HG02798 (cell line): ENCODE measurements around the gene RELN.
"Not testable (repeated sequence)": the region's sequence is repeated elsewhere in the genome, so short reads cannot be mapped to it uniquely, and the experiment has no call there.

Experiments
- ATAC-seq: cut with Tn5 transposase; IDR thresholded peaks from one replicate; pipeline ENCODE4 v1.9.1; 2021; ENCODE audit warnings: mild to moderate bottlenecking; ENCODE audit not compliant: unreplicated experiment, poor library complexity

Gene RELN

GRCh38 chr7:103796327-103796962 is 193.0 kb downstream of the RELN start:
- no peak for ATAC-seq

- ATAC-seq: no peak
Observed at GRCh38 chr7:103795787-103796186, 193.7 kb downstream of the RELN start.

- no peak for ATAC-seq
Observed at GRCh38 chr7:103795107-103795506, 194.4 kb downstream of the RELN start.

GRCh38 chr7:103794424-103794823 is 195.0 kb downstream of the RELN start:
- ATAC-seq: no peak

GRCh38 chr7:103793614-103794013 is 195.8 kb downstream of the RELN start:
- ATAC-seq: no peak

GRCh38 chr7:103791894-103792293 is 197.6 kb downstream of the RELN start:
- ATAC-seq: no peak

- not testable (repeated sequence) for ATAC-seq
Observed at GRCh38 chr7:103787041-103787440, 202.4 kb downstream of the RELN start.

GRCh38 chr7:103784646-103785286 is 204.7 kb downstream of the RELN start:
- no peak for ATAC-seq

GRCh38 chr7:103781409-103781808 is 208.0 kb downstream of the RELN start:
- no peak for ATAC-seq

- not testable (repeated sequence) for ATAC-seq
Observed at GRCh38 chr7:103780561-103780960, 208.9 kb downstream of the RELN start.

- no peak for ATAC-seq
Observed at GRCh38 chr7:103777440-103777839, 212.0 kb downstream of the RELN start.

- ATAC-seq: no peak
Observed at GRCh38 chr7:103773726-103774125, 215.7 kb downstream of the RELN start.

- no peak for ATAC-seq
Observed at GRCh38 chr7:103772171-103772773, 217.2 kb downstream of the RELN start.

GRCh38 chr7:103771294-103771693 is 218.2 kb downstream of the RELN start:
- ATAC-seq: no peak

GRCh38 chr7:103766660-103767059 is 222.8 kb downstream of the RELN start:
- ATAC-seq: no peak

- no peak for ATAC-seq
Observed at GRCh38 chr7:103765901-103766300, 223.6 kb downstream of the RELN start.

- ATAC-seq: no peak
Observed at GRCh38 chr7:103764901-103765300, 224.6 kb downstream of the RELN start.

- no peak for ATAC-seq
Observed at GRCh38 chr7:103762877-103763276, 226.6 kb downstream of the RELN start.

GRCh38 chr7:103762065-103762760 is 227.2 kb downstream of the RELN start:
- ATAC-seq: no peak

- ATAC-seq: no peak
Observed at GRCh38 chr7:103752995-103753394, 236.5 kb downstream of the RELN start.

GRCh38 chr7:103751311-103751880 is 238.1 kb downstream of the RELN start:
- no peak for ATAC-seq
